WERI-Rb-1 (cell line): ENCODE measurements around the gene COMP.

Experiments used
- DNase-seq: peaks from one replicate; pipeline ENCODE4 v3.0.0-alpha.2; 2020
- H3K27ac ChIP-seq: fragments of 250-450 bp; sonication (Bioruptor Pico); 2 replicates; pipeline ENCODE4 v1.5.1; 2020; ENCODE audit warnings: mild to moderate bottlenecking, moderate library complexity
- H3K27me3 ChIP-seq: fragments of 250-450 bp; sonication (Bioruptor Pico); 2 replicates; pipeline ENCODE4 v1.5.1; 2021; ENCODE audit warnings: mild to moderate bottlenecking, low read depth, moderate library complexity; ENCODE audit not compliant: insufficient read depth, severe bottlenecking
- H3K36me3 ChIP-seq: fragments of 250-450 bp; sonication (Bioruptor Pico); 2 replicates; pipeline ENCODE4 v1.5.1; 2020; ENCODE audit warnings: mild to moderate bottlenecking, moderate library complexity
- H3K4me3 ChIP-seq: 2 replicates; pipeline ENCODE4 v1.5.1; 2011; ENCODE audit warnings: low read depth, mild to moderate bottlenecking, control low read depth, low read length
- H3K9me3 ChIP-seq: fragments of 250-450 bp; sonication (Bioruptor Pico); 2 replicates; pipeline ENCODE4 v1.5.1; 2021; ENCODE audit warnings: mild to moderate bottlenecking, moderate library complexity; ENCODE audit not compliant: severe bottlenecking
- TF ChIP-seq, protein P1 (sequence below): IDR thresholded peaks from 2 replicates; pipeline ENCODE4 v1.5.1; 2011; ENCODE audit warnings: low read depth, mild to moderate bottlenecking, control low read depth, inconsistent platforms, low read length

Gene COMP

GRCh38 chr19:18784786-18785120 lies 6.4 kb downstream of the COMP start:
- TF ChIP-seq, protein P1, sequence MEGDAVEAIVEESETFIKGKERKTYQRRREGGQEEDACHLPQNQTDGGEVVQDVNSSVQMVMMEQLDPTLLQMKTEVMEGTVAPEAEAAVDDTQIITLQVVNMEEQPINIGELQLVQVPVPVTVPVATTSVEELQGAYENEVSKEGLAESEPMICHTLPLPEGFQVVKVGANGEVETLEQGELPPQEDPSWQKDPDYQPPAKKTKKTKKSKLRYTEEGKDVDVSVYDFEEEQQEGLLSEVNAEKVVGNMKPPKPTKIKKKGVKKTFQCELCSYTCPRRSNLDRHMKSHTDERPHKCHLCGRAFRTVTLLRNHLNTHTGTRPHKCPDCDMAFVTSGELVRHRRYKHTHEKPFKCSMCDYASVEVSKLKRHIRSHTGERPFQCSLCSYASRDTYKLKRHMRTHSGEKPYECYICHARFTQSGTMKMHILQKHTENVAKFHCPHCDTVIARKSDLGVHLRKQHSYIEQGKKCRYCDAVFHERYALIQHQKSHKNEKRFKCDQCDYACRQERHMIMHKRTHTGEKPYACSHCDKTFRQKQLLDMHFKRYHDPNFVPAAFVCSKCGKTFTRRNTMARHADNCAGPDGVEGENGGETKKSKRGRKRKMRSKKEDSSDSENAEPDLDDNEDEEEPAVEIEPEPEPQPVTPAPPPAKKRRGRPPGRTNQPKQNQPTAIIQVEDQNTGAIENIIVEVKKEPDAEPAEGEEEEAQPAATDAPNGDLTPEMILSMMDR = no peak
- no peak overlapping the region for H3K27ac ChIP-seq

DNA sequence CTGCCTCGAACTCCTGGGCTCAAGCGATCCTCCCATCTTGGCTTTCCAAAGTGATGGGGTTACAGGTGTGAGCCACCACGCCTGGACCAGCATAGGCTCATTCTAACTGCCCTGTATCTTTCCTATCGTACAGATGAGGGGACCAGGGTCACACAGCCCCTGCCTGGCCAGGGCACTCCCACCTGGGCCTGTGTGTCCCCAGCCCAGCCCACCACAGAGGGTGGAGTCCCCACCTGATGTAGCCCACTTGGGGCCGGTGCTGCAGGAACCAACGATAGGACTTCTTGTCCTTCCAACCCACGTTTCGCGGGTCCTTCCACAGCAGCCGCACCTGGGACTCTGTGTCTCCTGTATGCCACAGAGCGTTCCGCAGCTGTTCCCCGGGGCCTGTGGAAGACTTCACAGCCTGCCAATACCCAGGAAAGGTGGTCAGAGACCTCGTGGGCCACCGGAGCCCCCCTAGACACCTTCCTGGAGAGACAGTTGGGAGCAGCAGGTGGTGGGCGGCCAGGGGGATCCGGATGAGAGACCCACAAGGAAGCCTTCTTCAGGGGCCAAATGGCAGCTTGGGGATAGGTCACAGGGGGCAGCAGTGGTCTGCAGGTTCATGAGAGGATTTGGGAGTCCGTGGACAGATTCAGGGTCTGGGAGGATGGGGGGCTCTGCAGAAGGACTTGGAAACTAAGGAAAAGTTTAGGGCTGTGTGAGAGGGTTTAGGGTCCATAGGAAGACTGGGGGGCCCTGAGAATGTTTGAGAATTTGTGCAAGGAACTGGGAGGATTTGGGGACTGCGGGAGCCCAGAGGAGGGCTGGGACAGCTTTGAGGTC lies 6.9 kb downstream of the COMP start:
- H3K27ac ChIP-seq = no peak overlapping the region
- H3K4me3 ChIP-seq = no peak overlapping the region
- no peaks in the 10 kb centered on the region for H3K36me3 ChIP-seq
- H3K27me3 ChIP-seq = peaks cover 14% of the 10 kb centered on the region
- TF ChIP-seq, protein P1 = no peak
- no peak for DNase-seq
- peaks cover 2% of the 10 kb centered on the region for H3K9me3 ChIP-seq

More at GRCh38 chr19:18784786-18785120, 6.4 kb downstream of the COMP start:
- H3K27me3 ChIP-seq = peaks cover 19% of the 10 kb centered on the region
- peaks cover 2% of the 10 kb centered on the region for H3K9me3 ChIP-seq
- no peaks in the 10 kb centered on the region for H3K36me3 ChIP-seq
- no peak overlapping the region for H3K4me3 ChIP-seq
- DNase-seq = no peak

- no peak for DNase-seq
- TF ChIP-seq, protein P1 = no peak
- H3K27ac ChIP-seq = no peak overlapping the region
- no peak overlapping the region for H3K4me3 ChIP-seq
- no peaks in the 10 kb centered on the region for H3K9me3 ChIP-seq
- no peaks in the 10 kb centered on the region for H3K27me3 ChIP-seq
- no peaks in the 10 kb centered on the region for H3K36me3 ChIP-seq
Measured at GRCh38 chr19:18782559-18783225, 8.4 kb downstream of the COMP start.

DNA sequence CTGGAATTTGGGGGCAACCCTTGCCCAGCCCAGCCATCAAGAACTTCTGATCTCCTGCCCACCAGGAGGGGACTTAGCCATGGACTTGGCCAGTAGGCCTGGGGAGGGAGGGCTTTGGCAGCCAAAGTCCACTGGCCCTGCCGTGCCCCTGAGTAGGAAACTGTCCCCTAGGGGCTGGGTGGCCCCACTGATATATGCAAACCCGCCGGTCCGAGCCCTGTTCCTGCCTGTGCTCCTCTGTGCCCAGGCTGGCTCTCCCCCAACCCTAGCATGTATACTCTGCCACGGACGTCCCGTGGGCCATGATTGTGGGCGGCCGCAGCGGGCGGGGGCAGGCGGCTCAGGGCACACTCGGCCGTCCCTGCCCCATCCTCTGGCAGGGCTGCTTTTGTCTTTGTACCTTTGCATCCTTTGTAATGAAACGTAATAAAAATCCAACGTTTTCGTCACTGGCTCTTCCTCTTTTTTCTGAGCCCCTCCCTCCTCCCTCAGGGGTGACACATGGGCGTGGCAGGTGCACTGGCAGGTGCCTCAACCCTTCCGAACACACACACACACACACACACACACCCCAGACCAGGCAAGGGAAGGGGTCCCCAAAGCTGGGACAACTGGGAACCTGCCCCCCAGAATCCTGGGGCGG lies 9.1 kb downstream of the COMP start:
- Histone ChIP-seq H3K9me3 (no peaks in the 10 kb centered on the region), H3K4me3 (no peak overlapping the region), H3K27me3 (no peaks in the 10 kb centered on the region), H3K27ac (no peak overlapping the region), H3K36me3 (no peaks in the 10 kb centered on the region)
- TF ChIP-seq, protein P1 = no peak
- DNase-seq = no peak

- no peak overlapping the region for H3K4me3 ChIP-seq
- H3K36me3 ChIP-seq = no peaks in the 10 kb centered on the region
- TF ChIP-seq, protein P1 = no peak
- no peak overlapping the region for H3K27ac ChIP-seq
- H3K27me3 ChIP-seq = no peaks in the 10 kb centered on the region
- H3K9me3 ChIP-seq = no peaks in the 10 kb centered on the region
- DNase-seq = no peak
Measured at GRCh38 chr19:18781047-18781600, 10.0 kb downstream of the COMP start.
